SK-N-SH treated with all-trans-retinoic acid at 6 μM for 48 hours (cell line): ENCODE measurements around the gene PPCS.

Experiments
- RARB ChIP-seq: fragments of 250-450 bp; sonication (Bioruptor Pico); IDR thresholded peaks from 2 replicates; pipeline ENCODE4 v1.8.0; 2021; ENCODE audit warnings: mild to moderate bottlenecking, moderate library complexity
- ZFP3 ChIP-seq: fragments of 250-450 bp; sonication (Bioruptor Pico); IDR thresholded peaks from 2 replicates; pipeline ENCODE4 v1.5.0; 2020; ENCODE audit warnings: mild to moderate bottlenecking, moderate library complexity
- ZNF565 ChIP-seq: fragments of 450-650 bp; formaldehyde crosslinking; conservative IDR thresholded peaks from 2 replicates; pipeline ENCODE4 v1.5.0; 2020; ENCODE audit warnings: low read depth, mild to moderate bottlenecking, moderate library complexity
- ZNF8 ChIP-seq: fragments of 450-650 bp; formaldehyde crosslinking; IDR thresholded peaks from 2 replicates; pipeline ENCODE4 v1.5.0; 2020; ENCODE audit warnings: mild to moderate bottlenecking, moderate library complexity
- TF ChIP-seq, protein P1 (sequence below): fragments of 250-450 bp; sonication (Bioruptor Pico); IDR thresholded peaks from 2 replicates; pipeline ENCODE4 v1.5.1; 2021; ENCODE audit warnings: mild to moderate bottlenecking, moderate library complexity
- TF ChIP-seq, protein P2 (sequence below): fragments of 250-450 bp; sonication (Bioruptor Pico); IDR thresholded peaks from 2 replicates; pipeline ENCODE4 v1.5.1; 2020; ENCODE audit warnings: low read depth, mild to moderate bottlenecking, moderate library complexity
- TF ChIP-seq, protein P3 (sequence below): fragments of 250-450 bp; sonication (Bioruptor Pico); IDR thresholded peaks from 2 replicates; pipeline ENCODE4 v1.8.0; 2020; ENCODE audit warnings: mild to moderate bottlenecking, moderate library complexity, borderline replicate concordance

DNA sequence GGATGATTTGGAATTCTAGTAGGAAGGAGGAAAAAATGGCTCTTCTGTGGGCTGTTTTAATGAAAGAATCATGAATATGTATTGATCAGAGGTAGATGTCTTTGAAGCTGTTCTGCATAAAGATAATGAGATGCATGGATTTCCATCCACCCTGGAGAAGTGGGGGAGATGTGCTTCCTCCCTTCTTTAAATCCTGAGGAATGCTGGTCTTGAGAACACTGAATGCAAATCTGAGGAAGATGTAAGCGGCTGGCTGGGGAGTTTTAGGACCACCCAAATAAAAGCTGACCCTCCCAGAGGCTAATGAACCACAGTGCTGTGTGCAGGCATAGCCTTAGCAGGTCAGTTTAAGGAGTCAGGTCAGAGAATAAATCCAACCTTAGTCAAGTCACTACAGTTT is 37.8 kb upstream of the PPCS start:
- TF ChIP-seq, protein P1, sequence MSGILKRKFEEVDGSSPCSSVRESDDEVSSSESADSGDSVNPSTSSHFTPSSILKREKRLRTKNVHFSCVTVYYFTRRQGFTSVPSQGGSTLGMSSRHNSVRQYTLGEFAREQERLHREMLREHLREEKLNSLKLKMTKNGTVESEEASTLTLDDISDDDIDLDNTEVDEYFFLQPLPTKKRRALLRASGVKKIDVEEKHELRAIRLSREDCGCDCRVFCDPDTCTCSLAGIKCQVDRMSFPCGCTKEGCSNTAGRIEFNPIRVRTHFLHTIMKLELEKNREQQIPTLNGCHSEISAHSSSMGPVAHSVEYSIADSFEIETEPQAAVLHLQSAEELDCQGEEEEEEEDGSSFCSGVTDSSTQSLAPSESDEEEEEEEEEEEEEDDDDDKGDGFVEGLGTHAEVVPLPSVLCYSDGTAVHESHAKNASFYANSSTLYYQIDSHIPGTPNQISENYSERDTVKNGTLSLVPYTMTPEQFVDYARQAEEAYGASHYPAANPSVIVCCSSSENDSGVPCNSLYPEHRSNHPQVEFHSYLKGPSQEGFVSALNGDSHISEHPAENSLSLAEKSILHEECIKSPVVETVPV: no peak
- TF ChIP-seq RARB (CRISPR knock-in tag) (no peak), ZFP3 (no peak), ZNF565 (no peak), ZNF8 (CRISPR knock-in tag) (no peak)
- TF ChIP-seq, protein P2, sequence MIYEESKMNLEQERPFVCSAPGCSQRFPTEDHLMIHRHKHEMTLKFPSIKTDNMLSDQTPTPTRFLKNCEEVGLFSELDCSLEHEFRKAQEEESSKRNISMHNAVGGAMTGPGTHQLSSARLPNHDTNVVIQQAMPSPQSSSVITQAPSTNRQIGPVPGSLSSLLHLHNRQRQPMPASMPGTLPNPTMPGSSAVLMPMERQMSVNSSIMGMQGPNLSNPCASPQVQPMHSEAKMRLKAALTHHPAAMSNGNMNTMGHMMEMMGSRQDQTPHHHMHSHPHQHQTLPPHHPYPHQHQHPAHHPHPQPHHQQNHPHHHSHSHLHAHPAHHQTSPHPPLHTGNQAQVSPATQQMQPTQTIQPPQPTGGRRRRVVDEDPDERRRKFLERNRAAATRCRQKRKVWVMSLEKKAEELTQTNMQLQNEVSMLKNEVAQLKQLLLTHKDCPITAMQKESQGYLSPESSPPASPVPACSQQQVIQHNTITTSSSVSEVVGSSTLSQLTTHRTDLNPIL (CRISPR knock-in tag): no peak
- TF ChIP-seq, protein P3, sequence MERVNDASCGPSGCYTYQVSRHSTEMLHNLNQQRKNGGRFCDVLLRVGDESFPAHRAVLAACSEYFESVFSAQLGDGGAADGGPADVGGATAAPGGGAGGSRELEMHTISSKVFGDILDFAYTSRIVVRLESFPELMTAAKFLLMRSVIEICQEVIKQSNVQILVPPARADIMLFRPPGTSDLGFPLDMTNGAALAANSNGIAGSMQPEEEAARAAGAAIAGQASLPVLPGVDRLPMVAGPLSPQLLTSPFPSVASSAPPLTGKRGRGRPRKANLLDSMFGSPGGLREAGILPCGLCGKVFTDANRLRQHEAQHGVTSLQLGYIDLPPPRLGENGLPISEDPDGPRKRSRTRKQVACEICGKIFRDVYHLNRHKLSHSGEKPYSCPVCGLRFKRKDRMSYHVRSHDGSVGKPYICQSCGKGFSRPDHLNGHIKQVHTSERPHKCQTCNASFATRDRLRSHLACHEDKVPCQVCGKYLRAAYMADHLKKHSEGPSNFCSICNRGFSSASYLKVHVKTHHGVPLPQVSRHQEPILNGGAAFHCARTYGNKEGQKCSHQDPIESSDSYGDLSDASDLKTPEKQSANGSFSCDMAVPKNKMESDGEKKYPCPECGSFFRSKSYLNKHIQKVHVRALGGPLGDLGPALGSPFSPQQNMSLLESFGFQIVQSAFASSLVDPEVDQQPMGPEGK (CRISPR knock-in tag): no peak
